Heart left ventricle (tissue), 16 donors: ENCODE data around the gene HOTAIR. TPM values are rescaled to one million over a fixed set of nuclear protein-coding genes. Genes with fewer than 3 reads are reported as not detected.

ENCODE experiments used
- ATAC-seq, 4 donors: fragments of 200-7000 bp; cut with Tn5 transposase; one replicate each; pipeline ENCODE4 v1.9.1; 2020 to 2022; ENCODE audit warnings: moderate library complexity in 4 of 4, mild to moderate bottlenecking in 3 of 4, moderate number of reproducible peaks in 1 of 4
- DNase-seq, 5 donors: peaks; one replicate each; pipeline ENCODE4 v3.0.0-alpha.2; 2020
- H3K27ac ChIP-seq, 12 donors: fragments of 200-600 bp; sonication (generic) in 4 of 12; one replicate each; pipeline versions ENCODE4 v1.5.0 to v1.8.0; 2016 to 2022; ENCODE audit warnings: mild to moderate bottlenecking in 2 of 12
- H3K27me3 ChIP-seq, 9 donors: fragments of 200-600 bp; sonication (generic) in 2 of 9; one replicate each; pipeline versions ENCODE4 v1.5.1 to v1.8.0; 2016 to 2022; ENCODE audit warnings: mild to moderate bottlenecking in 3 of 9
- H3K36me3 ChIP-seq, 9 donors: fragments of 200-600 bp; sonication (generic) in 2 of 9; one replicate each; pipeline versions ENCODE4 v1.5.0 to v1.8.0; 2018 to 2022; ENCODE audit warnings: mild to moderate bottlenecking in 2 of 9
- H3K4me1 ChIP-seq, 12 donors: fragments of 200-600 bp; sonication (generic) in 4 of 12; one replicate each; pipeline versions ENCODE4 v1.5.0 to v1.8.0; 2016 to 2022; ENCODE audit warnings: mild to moderate bottlenecking in 3 of 12
- H3K4me3 ChIP-seq, 12 donors: fragments of 200-600 bp; sonication (generic) in 4 of 12; one replicate each; pipeline versions ENCODE4 v1.5.0 to v1.8.0; 2017 to 2022; ENCODE audit warnings: mild to moderate bottlenecking in 9 of 12, moderate library complexity in 4 of 12
- H3K9me3 ChIP-seq, 12 donors: fragments of 200-600 bp; sonication (generic) in 4 of 12; one replicate each; pipeline versions ENCODE4 v1.5.0 to v1.8.0; 2016 to 2022; ENCODE audit warnings: mild to moderate bottlenecking in 1 of 12
- CTCF ChIP-seq, 12 donors: fragments of 200-600 bp; sonication (generic) in 4 of 12; IDR thresholded peaks; one replicate each; pipeline versions ENCODE4 v1.5.0 to v1.8.0; 2018 to 2022; ENCODE audit warnings: antibody characterized with exemption in 12 of 12, mild to moderate bottlenecking in 5 of 12
- POLR2A ChIP-seq, 2 donors: fragments of 450-650 bp; IDR thresholded peaks; one replicate each; pipeline ENCODE4 v1.6.1; 2017; ENCODE audit warnings: antibody characterized with exemption in 2 of 2, mild to moderate bottlenecking in 2 of 2, moderate library complexity in 2 of 2
- WGBS, 4 donors: extraction: QIAGEN DNeasy Blood & Tissue Kit in 2 of 4; methylation state at CpG; one replicate each; pipeline versions ENCODE4 v1.1.5 to v1.1.7; 2013 to 2018; 5-methylcytosine and 5-hydroxymethylcytosine counted together
- intact Hi-C, 10 donors: fragments of 100-400 bp; cut with DNase I; formaldehyde crosslinking; loops; one replicate each; pipeline versions ENCODE4 v1.11.1 to v1.14.2; 2022
- polyA plus RNA-seq, 2 donors: library from polyadenylated mRNA; stranded (reverse); fragments of 200-250 nt; gene quantifications; one replicate each; pipeline ENCODE4 v1.2.3, GENCODE V29; 2013
- total RNA-seq, 9 donors: library from RNA; depleted of rRNA in 2 of 9; stranded (reverse); fragments of >200 nt in 2 of 9; fragmentation: NEBNext Ultra II Directional in 3 of 9; extraction: Animal tissue kit (Norgen Biotek cat#: 25700) in 3 of 9; gene quantifications; one replicate each; pipeline versions ENCODE4 v1.1.0 to v1.2.4, GENCODE V29; 2016 to 2023
- donor health status: ischemic (EF 13 %, LVEDD 7.1; RV severe dilation, severe dysfunction).
- donor health status: healthy with polysubstance abuse.
- donor health status: DM: no; HTN: yes; CAD: no.
- donor health status: DM: no; HTN: no; CAD: no.
- donor health status: ischemic (EF 25% LVEDD 6.9; RV normal size, moderate dysfunction).
- donor health status: ischemic (EF 25% LVEDD 5.7; RV mildly dilated, moderate dysfunction).
- donor health status: healthy.
- donor health status: DM: yes; HTN: yes; CAD: no.
- donor health status: ischemic (EF 35%, LVEDD 5.7; RV mildly dilated, moderate dysfunction).
- donor health status: nonischemic (EF 11% LVEDD 7.7; RV severe dilation, severe dysfunction).
- donor health status: DM: yes; HTN: yes; CAD: no.
- donor health status: PGD.
- donor health status: ischemic (EF 29% LVEDD 5.4; RV normal size, mild dysfunction).
- donor health status: nonischemic (EF 23%, LVEDD 6.1; RV moderate dilation, normal function).

Gene HOTAIR
- total and polyA plus RNA-seq, 11 donors: not detected

DNA sequence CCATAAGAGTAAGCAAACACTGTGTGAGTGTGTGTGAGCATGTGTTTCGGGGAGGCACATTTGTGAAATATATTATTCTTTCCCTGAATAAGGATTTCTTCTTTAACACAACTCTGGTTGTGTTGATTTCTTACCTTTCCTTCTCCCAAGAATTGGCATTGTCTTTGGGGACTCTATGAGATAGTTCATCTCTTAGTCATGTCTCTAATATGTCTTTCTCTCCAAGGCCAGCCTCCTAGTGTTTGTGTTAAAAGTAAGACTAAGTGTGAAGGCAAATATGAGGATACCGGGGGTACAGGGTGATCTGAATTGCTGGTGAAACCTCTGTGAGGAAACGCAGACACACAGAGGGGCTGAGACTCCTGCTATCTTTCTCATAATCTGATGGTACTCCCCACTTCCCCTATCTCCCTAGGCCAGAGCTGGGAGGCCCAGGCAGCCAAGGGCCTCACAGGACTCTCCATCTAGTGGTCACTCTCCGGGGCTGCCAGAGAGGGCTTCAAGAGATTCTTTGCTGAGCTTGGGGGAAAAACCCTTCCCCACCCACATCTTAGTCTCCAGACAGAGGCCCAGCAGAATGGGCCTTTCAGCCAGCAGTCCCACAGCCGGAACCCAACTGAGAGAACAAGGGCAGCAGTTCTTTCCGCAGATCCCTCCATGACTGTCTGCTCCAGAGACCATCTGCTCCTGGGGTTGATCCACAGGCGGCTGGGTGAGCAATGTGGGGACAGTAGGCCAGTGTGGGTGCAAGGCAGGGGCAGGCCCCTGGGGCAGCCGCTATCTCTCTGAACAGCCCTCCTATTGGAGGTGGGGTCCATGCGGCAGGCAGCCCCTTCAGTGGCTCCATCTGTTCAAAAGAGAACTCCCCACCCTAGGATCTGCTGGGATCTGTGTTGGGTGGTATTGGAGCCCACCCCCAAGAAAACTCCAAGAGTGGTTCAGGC, 25.8 kb downstream of the HOTAIR start:
- TF ChIP-seq POLR2A (IDR thresholded peaks at IDR 0.05) (no peak), CTCF (IDR thresholded peaks at IDR 0.05) (no peak)
- H3K27ac ChIP-seq: no peak overlapping the region
- DNase-seq: no peak
- whole genome bisulfite sequencing, 4 donors: 30 to 47% (median 39%) methylated on average over 4 to 9 of the region's 9 CpGs
- ATAC-seq: no peak
- H3K4me3 ChIP-seq: no peak overlapping the region
- no peaks in the 10 kb centered on the region for H3K9me3 ChIP-seq
- H3K36me3 ChIP-seq: no peaks in the 10 kb centered on the region
- peaks cover 0 to 13% (median 5%) of the 10 kb centered on the region in 12 donors for H3K4me1 ChIP-seq
- intact Hi-C loops: no loop called here
- peaks cover 79 to 100% (median 98%) of the 10 kb centered on the region in 9 donors for H3K27me3 ChIP-seq

DNA sequence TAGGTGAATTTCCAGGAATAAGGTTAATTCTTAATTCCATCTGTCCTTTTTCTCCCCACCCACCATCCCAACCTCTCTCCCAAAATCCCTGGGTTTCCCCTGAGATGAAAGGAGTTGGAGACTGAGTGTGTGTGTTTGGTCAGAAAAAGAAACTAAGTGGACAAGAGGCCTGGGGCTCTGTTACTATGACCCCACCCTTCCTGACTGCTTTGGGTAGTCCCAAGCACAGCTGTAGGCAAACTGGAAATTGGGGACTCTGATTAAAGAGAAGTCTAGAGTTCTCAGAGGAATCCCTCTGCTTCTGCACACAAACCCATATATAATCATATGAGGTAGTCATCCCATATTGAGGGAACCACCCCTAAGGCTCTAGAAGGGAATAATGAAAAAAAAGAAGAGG, 27.0 kb downstream of the HOTAIR start:
- TF ChIP-seq CTCF (IDR thresholded peaks at IDR 0.05) (no peak), POLR2A (IDR thresholded peaks at IDR 0.05) (no peak)
- no peaks in the 10 kb centered on the region for H3K9me3 ChIP-seq
- DNase-seq: no peak
- intact Hi-C loops: no loop called here
- ATAC-seq: no peak
- H3K4me1 ChIP-seq: peaks cover 0 to 13% (median 2%) of the 10 kb centered on the region in 12 donors
- no peak overlapping the region for H3K27ac ChIP-seq
- H3K4me3 ChIP-seq: no peak overlapping the region
- peaks cover 77 to 100% (median 97%) of the 10 kb centered on the region in 9 donors for H3K27me3 ChIP-seq
- no peaks in the 10 kb centered on the region for H3K36me3 ChIP-seq

- ATAC-seq (no peak), DNase-seq (no peak)
- Histone ChIP-seq H3K9me3 (no peaks in the 10 kb centered on the region), H3K4me1 (no peaks in the 10 kb centered on the region), H3K4me3 (no peak overlapping the region), H3K36me3 (no peaks in the 10 kb centered on the region), H3K27me3 (peaks cover 67 to 100% (median 95%) of the 10 kb centered on the region in 9 donors), H3K27ac (no peak overlapping the region)
- 3 to 6% (median 5%) methylated on average over 50 to 51 of the region's 51 CpGs for WGBS, 4 donors
- intact Hi-C loops: no loop called here
- no peak for TF ChIP-seq POLR2A (IDR thresholded peaks at IDR 0.05)
- TF ChIP-seq CTCF (IDR thresholded peaks at IDR 0.05): no peak
Observed at GRCh38 chr12:53944907-53945847, 29.6 kb downstream of the HOTAIR start.

DNA sequence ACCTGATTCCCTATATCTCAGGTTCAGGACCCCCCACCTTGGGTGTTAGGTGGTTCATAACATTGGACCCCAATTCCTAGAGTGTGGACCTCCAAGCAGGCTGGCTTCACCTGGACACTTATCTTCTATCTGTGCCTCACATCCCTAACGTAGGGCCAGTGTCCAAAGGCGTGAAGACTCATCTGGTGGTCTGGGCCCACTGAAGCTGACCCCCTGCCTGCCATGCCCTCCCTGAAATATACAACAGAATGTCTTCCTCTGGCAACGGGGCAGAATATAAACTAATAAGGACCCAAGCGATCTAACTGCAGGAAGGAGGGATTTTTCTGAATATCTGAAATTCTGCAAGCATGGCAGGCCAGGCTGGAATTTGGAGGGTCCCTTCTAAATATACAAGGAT, 30.5 kb downstream of the HOTAIR start:
- Histone ChIP-seq H3K27ac (no peak overlapping the region), H3K9me3 (no peaks in the 10 kb centered on the region), H3K4me3 (no peak overlapping the region), H3K4me1 (peaks cover 0 to 5% (median 0%) of the 10 kb centered on the region in 12 donors), H3K36me3 (no peaks in the 10 kb centered on the region), H3K27me3 (peaks cover 68 to 100% (median 95%) of the 10 kb centered on the region in 9 donors)
- intact Hi-C loops: no loop called here
- 8 to 19% (median 12%) methylated on average over 3 to 4 of the region's 4 CpGs for whole genome bisulfite sequencing, 4 donors
- no peak for TF ChIP-seq POLR2A (IDR thresholded peaks at IDR 0.05)
- no peak for TF ChIP-seq CTCF (IDR thresholded peaks at IDR 0.05)
- ATAC-seq (no peak), DNase-seq (no peak)
